Measurements from ENCODE around the gene PHIP.

PHIP gene

DNA sequence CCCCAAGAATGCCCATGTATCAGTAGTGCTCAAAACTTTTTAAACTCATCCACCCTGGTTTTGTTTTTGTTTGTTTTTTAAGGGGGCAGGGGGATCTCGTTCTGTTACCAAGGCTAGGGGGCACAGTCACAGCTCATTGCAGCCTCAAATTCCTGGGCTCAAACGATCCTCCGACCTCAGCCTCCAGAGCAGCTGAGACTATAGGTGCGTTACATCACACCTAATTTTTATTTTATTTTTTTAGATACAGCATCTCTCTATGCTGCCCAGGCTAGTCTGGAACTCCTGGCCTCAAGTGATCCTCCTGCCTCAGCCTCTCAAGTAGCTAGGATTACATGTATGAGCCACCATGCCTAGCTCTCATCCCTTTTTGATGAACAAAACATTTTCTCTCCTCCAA is 11.2 kb downstream of the PHIP start:
- no peak overlapping the region for H3K27ac ChIP-seq
- no peak for TF ChIP-seq ZFX (IDR thresholded peaks at IDR 0.05)

DNA sequence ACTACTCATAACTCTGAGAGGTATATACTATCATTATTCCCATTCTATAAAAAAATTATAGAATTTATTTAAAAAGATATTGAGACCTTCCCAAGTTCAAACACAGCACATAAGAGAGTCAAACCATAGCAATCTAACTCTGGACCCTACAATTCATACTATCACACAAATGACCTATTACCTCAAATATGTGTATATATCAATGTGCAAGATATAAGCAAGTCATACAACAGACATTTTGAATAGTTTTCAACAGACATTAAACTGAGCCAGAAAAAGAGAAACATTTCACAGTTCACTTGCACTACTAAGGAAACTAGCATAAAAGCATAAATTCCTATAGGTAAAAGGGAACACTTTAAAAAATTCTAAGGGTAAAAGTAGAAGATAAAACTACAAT is 11.7 kb downstream of the PHIP start:
- TF ChIP-seq, protein P1, sequence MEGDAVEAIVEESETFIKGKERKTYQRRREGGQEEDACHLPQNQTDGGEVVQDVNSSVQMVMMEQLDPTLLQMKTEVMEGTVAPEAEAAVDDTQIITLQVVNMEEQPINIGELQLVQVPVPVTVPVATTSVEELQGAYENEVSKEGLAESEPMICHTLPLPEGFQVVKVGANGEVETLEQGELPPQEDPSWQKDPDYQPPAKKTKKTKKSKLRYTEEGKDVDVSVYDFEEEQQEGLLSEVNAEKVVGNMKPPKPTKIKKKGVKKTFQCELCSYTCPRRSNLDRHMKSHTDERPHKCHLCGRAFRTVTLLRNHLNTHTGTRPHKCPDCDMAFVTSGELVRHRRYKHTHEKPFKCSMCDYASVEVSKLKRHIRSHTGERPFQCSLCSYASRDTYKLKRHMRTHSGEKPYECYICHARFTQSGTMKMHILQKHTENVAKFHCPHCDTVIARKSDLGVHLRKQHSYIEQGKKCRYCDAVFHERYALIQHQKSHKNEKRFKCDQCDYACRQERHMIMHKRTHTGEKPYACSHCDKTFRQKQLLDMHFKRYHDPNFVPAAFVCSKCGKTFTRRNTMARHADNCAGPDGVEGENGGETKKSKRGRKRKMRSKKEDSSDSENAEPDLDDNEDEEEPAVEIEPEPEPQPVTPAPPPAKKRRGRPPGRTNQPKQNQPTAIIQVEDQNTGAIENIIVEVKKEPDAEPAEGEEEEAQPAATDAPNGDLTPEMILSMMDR (conservative IDR thresholded peaks at IDR 0.05): no peak
- no peak for TF ChIP-seq ZFX (IDR thresholded peaks at IDR 0.05)
- no peak overlapping the region for H3K27ac ChIP-seq

DNA sequence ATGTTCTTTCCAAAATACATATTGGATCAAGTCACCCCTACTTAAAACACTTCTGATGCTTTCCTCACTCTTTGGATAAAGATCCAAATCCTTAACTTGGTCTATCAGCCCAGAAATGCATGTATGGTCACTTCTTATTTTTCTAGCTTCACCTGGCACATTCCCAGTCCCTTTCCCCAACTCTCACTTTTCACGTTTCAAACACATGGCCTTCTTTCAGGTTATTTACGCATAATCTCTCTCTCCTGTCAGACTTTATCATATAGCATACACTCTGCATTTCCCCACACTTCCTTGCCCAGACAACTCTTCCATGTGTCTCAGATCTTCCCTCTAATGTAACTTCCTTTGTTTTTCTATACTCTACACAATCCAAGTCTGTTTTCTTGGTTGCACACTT is 12.8 kb downstream of the PHIP start:
- TF ChIP-seq ZFX (IDR thresholded peaks at IDR 0.05): no peak
- TF ChIP-seq, protein P1 (conservative IDR thresholded peaks at IDR 0.05): no peak

DNA sequence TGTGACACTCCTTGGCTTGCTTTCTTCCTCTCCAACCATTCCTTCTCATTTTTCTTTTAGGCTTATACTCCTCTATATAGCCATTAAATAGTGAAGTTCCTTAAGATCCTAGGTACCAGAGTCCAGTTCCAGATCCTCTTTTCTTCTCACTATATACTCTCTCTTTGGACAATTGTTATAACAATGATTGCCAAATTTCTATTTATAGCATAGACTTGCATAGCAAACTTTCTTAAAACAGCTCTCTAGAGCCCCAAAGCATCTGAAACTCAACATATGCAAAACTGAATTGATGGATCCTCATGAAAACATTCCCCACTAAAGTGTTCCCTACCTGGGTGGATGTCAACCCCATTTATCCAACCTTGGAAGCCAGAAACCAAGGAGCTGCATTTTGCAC is 13.4 kb downstream of the PHIP start:
- TF ChIP-seq, protein P1 (conservative IDR thresholded peaks at IDR 0.05): no peak
- TF ChIP-seq ZFX (IDR thresholded peaks at IDR 0.05): no peak
- H3K27ac ChIP-seq: no peak overlapping the region

More for the DNA sequence above, 12.8 kb downstream of the PHIP start:
- no peak overlapping the region for H3K27ac ChIP-seq

GRCh38 chr6:79062708-79063107 is 15.3 kb downstream of the PHIP start:
- H3K27ac ChIP-seq: no peak overlapping the region
- TF ChIP-seq, protein P1 (conservative IDR thresholded peaks at IDR 0.05): no peak
- no peak for TF ChIP-seq ZFX (IDR thresholded peaks at IDR 0.05)

- TF ChIP-seq, protein P1 (conservative IDR thresholded peaks at IDR 0.05): no peak
- no peak for TF ChIP-seq ZFX (IDR thresholded peaks at IDR 0.05)
- H3K27ac ChIP-seq: no peak overlapping the region
Measured at GRCh38 chr6:79057746-79058145, 20.3 kb downstream of the PHIP start.

GRCh38 chr6:79056226-79056625 is 21.8 kb downstream of the PHIP start:
- no peak overlapping the region for H3K27ac ChIP-seq
- TF ChIP-seq, protein P1 (conservative IDR thresholded peaks at IDR 0.05): no peak
- no peak for TF ChIP-seq ZFX (IDR thresholded peaks at IDR 0.05)

DNA sequence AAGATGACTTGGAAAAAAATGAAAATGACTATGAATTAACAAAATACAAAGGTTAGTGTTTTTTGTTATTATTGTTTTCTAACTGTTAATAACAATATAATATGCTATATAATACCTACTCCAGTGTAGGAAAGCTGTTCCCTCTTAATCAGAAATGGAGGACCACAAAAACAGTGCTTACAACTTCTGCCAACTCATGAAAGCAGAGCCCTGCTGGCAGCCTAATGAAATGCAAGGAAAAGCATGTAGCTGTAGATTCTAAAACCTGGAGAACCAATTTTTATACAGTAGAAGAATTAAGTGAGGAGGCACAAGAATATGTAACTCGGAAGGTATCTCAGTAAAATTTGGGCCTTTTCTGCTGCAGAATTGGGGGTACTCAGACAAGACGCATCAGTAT is 29.4 kb downstream of the PHIP start:
- TF ChIP-seq, protein P1 (conservative IDR thresholded peaks at IDR 0.05): peak; percentile 51
- no peak for TF ChIP-seq ZFX (IDR thresholded peaks at IDR 0.05)

More for the DNA sequence above, 29.4 kb downstream of the PHIP start:
- H3K27ac ChIP-seq: no peak overlapping the region

Data from C4-2B (cell line).